OCI-LY1 (cell line): ENCODE data around the gene RPRD1A.

ENCODE experiments used
- EZH2 ChIP-seq: fragments of 200-600 bp; sonication (generic), shearing (Covaris generic); IDR thresholded peaks from 2 replicates; pipeline ENCODE4 v1.8.0; 2017; ENCODE audit warnings: borderline replicate concordance, mixed run types, mild to moderate bottlenecking, antibody characterized with exemption, low read length, moderate library complexity, mixed read lengths
- TF ChIP-seq, protein P1 (sequence below): fragments of 200-600 bp; sonication (generic), shearing (Covaris generic); IDR thresholded peaks from 2 replicates; pipeline ENCODE4 v1.5.1; 2017; ENCODE audit warnings: mild to moderate bottlenecking, antibody characterized with exemption, low read length, moderate library complexity, mixed read lengths

GRCh38 chr18:36046898-36047297 lies 20.5 kb downstream of the RPRD1A start:
- TF ChIP-seq, protein P1, sequence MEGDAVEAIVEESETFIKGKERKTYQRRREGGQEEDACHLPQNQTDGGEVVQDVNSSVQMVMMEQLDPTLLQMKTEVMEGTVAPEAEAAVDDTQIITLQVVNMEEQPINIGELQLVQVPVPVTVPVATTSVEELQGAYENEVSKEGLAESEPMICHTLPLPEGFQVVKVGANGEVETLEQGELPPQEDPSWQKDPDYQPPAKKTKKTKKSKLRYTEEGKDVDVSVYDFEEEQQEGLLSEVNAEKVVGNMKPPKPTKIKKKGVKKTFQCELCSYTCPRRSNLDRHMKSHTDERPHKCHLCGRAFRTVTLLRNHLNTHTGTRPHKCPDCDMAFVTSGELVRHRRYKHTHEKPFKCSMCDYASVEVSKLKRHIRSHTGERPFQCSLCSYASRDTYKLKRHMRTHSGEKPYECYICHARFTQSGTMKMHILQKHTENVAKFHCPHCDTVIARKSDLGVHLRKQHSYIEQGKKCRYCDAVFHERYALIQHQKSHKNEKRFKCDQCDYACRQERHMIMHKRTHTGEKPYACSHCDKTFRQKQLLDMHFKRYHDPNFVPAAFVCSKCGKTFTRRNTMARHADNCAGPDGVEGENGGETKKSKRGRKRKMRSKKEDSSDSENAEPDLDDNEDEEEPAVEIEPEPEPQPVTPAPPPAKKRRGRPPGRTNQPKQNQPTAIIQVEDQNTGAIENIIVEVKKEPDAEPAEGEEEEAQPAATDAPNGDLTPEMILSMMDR = no peak
- TF ChIP-seq EZH2 = no peak
